Esophagus mucosa (tissue), 1 donor: ENCODE results near the gene AMELY. TPM values are rescaled to one million over a fixed set of nuclear protein-coding genes. Genes with fewer than 3 reads are reported as not detected.
"Not testable (repeated sequence)": the region's sequence is repeated elsewhere in the genome, so short reads cannot be mapped to it uniquely, and the experiment has no call there.

ENCODE experiments used
- ATAC-seq: fragments of 200-7000 bp; cut with Tn5 transposase; one replicate; pipeline ENCODE4 v1.9.1; 2020
- total RNA-seq: library from RNA; stranded (reverse); gene quantifications from one replicate; pipeline ENCODE4 v1.2.4, GENCODE V29; 2023
- donor health status: DM: yes; HTN: yes; CAD: no.

Gene AMELY, protein sequence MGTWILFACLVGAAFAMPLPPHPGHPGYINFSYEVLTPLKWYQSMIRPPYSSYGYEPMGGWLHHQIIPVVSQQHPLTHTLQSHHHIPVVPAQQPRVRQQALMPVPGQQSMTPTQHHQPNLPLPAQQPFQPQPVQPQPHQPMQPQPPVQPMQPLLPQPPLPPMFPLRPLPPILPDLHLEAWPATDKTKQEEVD
- total RNA-seq: not detected

DNA sequence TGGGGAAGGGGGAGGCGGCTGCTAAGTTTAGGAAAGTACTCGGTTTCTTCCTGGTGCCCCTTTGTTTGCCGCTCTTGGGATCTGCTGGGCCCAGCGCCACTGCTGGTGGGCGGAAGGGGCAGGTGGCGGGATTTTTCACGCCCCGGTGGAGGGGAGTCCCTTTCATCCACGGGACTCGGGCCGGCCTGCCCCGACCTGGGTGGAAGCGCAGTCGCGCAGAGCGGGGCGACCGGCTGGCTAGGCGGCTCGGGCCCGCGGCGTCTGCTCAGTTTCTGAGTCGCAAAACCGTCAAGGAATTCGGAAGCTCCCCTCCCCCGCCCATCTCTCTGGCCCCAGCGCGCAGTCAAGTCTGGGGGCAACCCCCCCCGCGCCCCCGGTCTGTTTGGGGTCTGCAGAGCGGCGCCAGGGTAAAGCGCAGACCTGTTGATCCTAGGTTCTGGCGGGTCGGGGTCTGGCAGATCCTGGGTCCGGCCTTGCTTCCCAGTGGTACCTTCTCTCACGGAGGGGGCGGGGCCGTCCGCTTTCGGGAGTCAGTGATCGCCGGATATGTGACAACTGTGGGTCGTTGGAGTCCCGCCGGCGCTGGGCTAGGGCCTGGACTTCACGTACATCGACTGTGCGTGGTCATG, at the start of gene AMELY:
AMELY (minus strand) TSS at position 500 of the 629 bp plus-strand sequence. CDS start 39,144 bp downstream, outside the sequence.
- no peak for ATAC-seq

DNA sequence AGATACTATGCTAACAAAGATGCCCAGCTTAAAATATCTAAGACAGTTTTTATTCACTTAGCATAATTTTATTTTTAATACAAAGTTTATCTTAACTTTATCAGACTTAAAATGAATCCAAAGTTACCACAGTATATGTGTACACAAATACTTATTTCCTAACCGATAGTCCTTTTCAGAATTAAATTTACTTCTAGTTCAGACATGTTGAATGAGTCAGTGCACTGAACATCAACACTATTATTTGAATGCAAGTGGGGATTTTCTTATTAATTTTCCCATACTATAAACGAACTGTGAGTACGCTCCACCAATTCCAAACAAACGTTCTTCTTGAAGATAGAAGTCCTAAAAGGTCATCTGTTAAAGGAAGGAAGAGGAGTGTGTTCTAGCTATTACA, 38.4 kb upstream of the AMELY start:
- no peak for ATAC-seq

DNA sequence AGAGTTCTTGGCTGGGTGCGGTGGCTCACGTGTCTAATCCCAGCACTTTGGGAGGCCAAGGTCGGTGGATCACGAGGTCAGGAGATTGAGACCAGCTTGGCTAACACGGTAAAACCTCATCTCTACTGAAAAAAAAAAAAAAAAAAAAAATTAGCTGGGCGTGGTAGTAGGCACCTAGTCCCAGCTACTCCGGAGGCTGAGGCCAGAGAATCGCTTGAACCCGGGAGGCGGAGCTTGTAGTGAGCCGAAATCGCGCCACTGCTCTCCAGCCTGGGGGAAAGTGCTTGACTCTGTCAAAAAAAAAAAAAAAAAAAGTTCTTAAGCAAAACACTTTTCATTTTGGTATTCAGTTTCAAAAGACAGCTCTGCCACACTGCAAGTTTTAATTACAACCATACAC, 36.8 kb upstream of the AMELY start:
- no peak for ATAC-seq

DNA sequence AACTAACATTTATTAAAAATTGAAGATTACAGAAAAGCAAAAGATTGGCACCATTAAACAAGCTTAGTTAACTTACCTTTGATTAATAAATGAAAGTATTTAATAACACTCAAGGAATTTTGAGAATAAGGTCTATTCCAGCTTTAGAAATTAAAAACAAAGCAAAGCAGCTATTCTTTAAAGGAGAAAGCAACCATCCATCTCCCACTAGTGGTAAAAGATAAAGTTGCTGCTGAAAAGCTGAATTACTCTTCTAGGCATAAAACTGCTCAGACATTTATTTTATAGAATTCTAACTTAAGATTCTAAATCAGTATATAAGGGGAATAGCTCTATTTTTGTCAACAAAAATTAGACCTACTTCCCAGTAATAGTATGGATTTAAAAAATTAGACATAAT, 36.1 kb upstream of the AMELY start:
- ATAC-seq: no peak

DNA sequence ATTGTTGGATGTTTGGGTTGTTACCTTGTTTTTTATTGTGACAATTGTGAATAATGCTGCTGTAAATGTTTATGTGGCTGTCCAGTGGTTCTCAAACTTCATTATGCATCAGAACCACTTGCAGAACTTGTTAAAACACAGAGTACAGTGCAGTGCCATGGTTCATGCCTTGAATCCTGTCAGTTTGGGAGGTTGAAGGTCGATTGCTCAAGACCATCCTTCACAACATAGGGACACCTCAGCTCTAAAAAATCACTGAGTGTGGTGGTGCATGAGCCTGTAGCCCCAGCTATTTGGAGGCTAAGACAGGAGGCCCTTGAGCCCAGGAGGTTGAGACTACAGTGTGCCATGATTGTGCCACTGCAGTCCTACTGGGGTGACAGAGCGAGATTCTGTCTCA, 23.9 kb upstream of the AMELY start:
- no peak for ATAC-seq

DNA sequence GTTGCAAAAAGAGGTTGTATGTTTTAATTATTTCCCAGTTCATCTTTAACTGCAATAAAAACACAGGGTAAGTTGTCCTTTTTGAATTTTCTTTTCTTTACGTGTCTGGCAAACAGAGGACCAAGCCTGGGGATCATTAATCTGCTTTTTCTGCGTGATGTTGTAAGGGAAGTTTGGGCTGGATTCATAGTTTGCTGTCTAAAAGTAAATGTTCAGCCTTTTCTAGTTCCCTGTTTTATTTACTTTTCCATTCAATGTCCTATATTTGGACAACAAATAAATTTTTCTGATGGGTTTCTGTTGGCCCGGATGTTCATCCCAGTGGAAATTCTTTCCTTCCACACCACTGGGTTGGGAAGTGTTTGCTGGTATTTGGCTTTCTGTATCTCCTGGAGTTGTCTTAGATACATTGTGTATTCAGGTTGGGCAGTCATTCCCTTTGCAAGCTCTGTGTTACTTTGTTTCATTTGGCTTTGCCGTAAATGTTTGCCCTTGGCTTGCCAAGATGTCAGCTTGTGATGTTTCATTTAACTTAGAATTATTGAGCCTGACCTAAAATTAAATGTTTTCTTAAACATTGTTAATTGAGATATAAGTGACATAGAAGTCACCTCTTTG, 20.3 kb upstream of the AMELY start:
- no peak for ATAC-seq

DNA sequence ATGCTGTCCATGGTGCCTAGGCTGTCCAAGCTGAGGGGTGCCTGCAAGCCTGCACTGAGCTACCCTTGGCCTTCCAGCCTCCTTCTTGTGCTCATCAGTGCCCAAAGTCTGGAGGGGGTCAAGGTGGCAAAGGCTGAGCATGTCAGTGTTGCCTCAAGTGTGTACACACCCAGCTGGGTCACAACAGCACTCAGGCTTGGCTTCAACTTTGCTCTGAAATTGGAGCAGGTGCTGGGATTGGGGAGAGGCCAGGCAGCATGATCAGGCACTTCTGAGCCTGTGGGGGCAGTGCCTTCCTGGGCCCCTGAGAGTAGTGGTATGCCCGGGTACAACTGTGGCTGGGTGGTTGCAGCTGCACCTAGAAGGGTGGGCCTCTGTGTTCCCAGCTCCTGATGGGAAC, 17.7 kb upstream of the AMELY start:
- ATAC-seq: no peak

DNA sequence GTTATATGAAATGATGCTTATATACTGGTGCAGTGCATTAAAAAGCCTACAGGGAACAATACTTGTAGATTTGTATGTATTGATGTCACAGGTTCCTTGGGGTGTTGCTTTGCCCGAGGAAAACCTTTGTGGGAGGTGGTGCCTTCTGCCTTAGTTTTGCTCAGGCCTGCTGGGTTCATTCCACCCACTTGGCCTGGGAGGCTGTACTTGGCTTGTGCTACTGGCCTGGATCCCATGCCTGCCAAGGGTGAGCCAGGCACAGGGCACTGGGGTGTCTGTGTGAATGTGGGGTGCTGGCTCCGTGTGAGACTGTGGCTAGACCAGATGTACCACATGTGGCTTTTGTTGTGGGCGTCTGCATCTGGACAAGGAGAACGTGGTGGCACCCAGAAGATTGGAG, 16.7 kb upstream of the AMELY start:
- no peak for ATAC-seq

DNA sequence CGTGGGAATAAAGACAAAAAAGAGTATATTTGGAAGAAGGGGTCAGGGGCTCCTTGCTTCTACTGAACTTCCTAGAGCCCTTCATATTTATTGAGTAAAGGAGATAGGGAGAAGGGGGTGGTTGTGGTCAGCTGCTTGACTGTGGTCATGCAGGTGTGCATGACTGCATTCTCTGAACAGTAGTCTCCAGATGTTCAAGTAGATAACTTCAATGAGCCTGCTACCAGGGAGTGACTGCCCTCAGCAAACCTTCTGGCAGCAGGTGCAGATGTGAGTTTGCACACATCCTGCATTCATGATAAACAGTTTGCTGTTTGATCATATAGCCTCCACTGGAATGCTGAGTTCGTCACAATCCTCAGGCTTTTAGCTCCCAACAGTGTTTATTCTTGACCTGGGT, 9.5 kb upstream of the AMELY start:
- no peak for ATAC-seq

DNA sequence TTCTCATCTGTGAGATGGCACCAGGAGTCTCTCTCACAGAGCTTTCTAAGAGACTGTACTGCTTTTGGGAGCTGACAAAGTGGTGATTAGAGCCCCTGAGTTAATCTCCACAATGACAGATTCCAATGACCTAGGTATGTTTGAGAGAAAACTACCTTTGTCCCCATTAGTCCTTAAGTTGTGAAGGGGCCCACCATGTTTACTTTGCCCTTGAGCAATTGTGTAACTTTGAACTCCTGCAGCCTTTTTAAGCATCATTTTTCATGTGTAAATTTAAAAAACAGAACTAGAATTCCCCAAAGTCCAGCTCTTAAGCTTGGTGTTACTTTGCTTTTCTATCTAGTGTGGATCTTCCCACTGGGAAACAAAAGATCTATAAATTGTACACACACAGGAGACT, 1.8 kb upstream of the AMELY start:
- ATAC-seq: no peak

DNA sequence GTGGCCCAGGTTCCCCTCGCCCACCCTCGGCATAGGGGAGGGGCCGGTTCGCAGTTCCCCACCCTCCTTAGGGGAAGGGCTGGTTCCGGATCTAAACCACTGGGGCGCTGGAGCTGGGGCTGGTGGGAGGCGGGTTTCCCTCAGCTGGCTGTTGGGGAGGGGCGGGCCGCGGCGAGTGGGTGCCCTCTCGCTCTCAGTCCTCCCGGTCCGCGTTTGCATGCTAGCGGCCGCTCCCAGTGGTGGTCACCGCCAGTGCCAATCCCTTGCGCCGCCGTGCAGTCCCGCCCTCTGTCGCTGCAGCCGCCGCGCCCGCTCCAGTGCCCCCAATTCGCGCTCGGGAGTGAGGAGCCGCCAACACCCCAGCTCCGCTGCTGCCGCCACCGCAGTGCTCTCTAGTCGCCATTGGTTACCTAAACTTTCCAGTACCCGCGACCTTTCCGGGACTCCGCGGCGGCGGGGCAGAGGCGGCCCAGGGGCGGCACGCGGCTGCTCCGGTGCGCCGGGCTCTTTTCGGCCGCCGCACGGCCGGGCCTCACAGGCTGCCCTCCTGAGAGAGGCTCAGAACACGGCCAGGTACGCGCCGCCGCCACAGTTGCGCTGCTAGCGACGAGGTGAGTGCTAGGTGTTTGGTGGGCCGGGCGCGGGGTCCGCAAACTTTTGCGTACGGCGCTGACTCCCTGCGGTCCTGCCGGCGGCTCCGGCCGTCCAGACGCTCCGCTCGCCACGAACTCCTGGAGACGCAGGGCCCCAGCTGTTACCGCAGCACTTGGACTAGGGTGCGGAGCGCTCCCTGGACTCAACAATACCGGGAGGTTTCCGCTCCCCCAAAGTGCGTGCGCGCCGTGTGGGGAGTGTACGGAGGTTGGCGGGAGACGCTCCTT, 940 bp downstream of the AMELY start, which contains the start of gene TBL1Y:
TBL1Y (plus strand) TSS at position 326 of the 881 bp plus-strand sequence. CDS start 114,388 bp downstream, outside the sequence.
- no peak for ATAC-seq

DNA sequence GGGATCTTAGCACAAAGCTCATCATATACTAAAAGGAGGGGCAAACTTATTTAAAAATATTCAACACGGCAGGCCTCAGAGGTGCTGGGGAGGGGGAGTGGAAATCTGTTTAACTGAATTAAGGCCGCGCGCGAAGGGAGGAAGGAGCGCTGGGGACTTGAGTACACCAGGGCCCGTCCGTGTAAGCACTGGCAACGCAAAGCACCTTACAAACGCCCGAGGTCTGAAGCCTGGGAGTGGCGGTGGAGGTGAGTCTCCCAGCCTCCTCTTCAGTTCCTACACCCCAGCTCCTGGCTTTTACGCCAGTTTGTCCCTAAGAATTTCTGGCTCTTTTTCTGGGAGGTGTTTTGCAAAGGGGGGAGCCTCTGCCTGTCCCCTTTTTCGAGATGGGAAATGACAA, 1.7 kb downstream of the AMELY start:
- ATAC-seq: no peak

DNA sequence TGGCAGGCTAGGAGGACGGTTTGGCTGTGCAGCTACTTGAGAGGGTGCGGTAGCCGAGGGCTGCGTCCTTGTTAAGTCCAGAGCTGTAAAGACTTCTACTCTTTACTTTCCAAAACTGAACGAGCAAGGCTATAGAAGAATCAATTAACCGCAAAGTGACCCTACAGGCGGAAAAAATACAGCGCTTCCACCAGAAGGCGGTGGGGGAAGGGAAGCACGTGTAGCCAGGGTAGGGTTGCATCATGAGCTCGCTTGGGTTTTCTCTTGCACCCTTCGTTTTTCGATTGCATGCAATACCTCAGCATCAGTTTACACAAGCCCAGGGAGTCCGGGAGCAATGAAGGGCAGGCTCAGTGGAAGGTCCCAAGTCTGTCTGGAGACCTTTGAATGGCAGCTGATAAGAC, 2.4 kb downstream of the AMELY start:
- no peak for ATAC-seq

DNA sequence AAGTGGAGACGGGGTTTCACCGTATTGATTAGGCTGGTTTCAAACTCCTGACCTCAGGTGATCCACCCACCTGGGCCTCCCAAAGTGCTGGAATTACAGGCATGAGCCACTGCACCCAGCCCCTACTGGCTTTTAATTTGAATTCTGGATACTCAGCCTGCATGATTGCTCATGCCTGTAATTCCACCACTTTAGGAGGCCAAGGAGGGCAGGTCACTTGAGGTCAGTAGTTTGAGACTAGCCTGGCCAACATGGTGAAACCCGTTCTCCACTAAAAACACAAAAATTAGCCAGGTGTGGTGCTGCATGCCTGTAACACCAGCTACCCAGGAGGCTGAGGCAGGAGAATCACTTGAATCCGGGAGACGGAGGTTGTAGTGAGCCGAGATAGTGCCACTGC, 3.5 kb downstream of the AMELY start:
- ATAC-seq: not testable (repeated sequence)

DNA sequence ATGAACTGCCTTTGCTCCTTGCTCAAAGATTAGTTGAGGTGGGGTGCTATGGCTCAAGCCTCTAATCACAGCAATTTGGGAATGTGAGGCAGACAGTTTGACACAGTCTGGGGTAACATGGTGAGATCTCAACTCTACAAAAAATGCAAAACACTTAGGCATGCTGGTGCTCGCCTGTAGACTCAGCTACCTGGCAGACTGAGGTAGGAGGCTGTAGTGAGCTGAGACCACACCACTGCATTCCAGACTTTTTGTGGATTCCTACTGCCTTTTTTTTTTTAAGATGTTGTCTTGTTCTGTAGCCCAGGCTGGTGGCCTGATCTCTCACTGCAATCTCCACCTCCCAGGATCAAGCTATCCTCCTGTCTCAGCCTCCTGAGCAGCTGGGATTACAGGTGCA, 4.0 kb downstream of the AMELY start:
- no peak for ATAC-seq

DNA sequence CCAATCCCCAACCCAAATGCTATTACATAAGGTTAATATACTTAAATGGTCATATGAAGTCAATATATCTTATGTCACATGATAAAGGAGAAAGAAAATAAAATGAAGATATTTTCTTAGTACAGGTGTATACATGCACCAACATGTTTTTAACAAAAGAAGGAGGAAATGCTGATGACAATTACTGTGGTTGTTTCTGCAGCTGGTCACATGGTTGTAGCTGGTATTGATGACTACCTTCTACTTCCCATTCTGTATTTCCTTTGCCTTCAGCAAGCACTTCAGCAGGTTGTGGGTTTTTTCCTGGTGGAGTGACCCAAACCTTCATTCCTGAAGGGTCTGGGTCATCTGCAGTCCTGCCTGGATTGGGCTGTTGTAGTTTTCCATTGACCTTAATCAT, 9.4 kb downstream of the AMELY start:
- ATAC-seq: not testable (repeated sequence)

DNA sequence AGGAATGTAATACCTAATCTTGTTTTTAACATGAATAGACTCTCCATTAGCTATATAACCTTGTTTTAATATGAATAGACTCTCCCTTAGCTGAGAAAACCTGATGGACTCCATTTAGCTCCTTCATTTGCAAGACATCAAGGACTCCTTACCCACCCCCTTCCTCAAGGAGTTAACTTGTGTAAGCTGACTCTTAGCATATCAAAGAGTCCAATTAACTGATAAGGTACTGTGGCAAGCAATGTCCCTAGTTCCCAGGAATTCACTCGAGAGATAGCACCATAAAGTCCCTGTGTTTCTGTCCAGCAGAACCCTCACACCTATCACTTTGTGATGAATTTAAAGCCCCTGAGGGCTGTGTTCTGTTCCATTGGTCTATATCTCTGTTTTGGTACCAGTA, 16.3 kb downstream of the AMELY start:
- ATAC-seq: no peak

DNA sequence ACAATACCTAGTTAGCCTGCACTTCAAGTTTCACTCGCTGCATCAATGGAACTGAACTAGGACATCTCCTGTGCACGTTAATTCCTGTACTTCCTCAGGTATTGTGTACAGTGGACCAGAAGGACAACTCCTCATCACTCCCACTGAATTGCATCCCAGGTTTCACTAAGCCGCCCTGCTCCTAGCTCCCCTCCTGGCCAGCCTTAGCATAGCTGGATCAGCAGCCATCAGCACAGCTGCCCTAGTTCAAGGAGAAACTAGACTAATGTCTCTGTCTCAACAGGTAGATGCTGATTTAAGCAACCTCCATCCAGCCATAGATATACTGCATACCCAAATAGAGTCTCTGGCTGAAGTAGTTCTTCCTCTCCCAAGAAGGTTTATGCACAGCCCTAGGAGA, 17.1 kb downstream of the AMELY start:
- no peak for ATAC-seq

DNA sequence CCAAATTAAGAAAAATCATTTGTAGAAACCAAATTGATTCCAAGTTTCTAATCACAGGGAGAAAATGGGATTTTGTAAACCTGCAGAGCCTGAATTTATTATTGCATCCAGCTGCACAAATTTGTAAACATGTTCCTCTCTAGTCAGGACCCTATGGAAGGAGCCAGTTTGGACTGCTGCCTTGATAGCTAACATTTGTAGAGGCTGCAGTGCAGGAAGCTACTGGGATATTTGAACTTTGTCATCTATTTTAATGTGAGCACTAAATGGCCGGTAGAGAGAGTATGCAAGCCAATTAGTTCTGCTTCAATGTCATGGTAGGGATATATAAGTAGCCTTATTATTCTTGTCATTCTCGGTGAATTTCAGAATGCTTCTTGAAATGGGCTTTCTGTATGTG, 62.2 kb downstream of the AMELY start:
- no peak for ATAC-seq

DNA sequence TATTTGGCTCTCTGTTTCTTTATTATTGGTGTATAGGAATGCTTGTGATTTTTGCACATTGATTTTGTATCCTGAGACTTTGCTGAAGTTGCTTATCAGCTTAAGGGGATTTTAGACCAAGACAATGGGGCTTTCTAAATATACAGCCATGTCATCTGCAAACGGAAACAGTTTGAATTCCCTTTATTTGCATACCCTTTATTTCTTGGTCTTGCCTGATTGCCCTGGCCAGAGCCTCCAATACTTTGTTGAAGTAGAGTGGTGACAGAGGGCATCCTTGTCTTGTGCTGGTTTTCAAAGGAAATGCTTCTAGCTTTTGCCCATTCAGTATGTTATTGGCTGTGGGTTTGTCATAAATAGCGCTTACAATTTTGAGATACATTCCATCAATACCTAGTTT, 68.9 kb downstream of the AMELY start:
- not testable (repeated sequence) for ATAC-seq
